PC-3 (cell line): ENCODE data around the gene APIP. TPM values are rescaled to one million over a fixed set of nuclear protein-coding genes. Genes with fewer than 3 reads are reported as not detected.

ENCODE experiments used
- ATAC-seq: fragments of 200-7000 bp; cut with Tn5 transposase; 2 replicates; pipeline ENCODE4 v1.9.1; 2020; ENCODE audit warnings: mild to moderate bottlenecking, moderate library complexity
- BruUV-seq: library from RNA; stranded (reverse); fragments of 400-500 nt; replicated peaks from 2 replicates; lab custom pipeline; 2021; lab: Mats Ljungman, UMichigan
- CTCF ChIA-PET: fragments of 300-600 bp; sonication (Branson Sonifier 250); formaldehyde crosslinking; loops from one replicate; lab custom pipeline; 2022; ENCODE audit warnings: antibody characterized with exemption; lab: Charles Lee
- POLR2A ChIA-PET: fragments of 300-600 bp; sonication (Branson Sonifier 250); formaldehyde crosslinking; loops from one replicate; lab custom pipeline; 2022; ENCODE audit warnings: antibody characterized with exemption; ENCODE audit not compliant: unreplicated experiment; lab: Charles Lee
- DNase-seq: peaks from one replicate; pipeline ENCODE4 v3.0.0-alpha.2; 2015
- H2AFZ ChIP-seq: fragments of 300-600 bp; sonication (generic); 2 replicates; pipeline ENCODE4 v1.6.0; 2016; ENCODE audit warnings: antibody characterized with exemption, low read length
- H3F3A ChIP-seq: fragments of 300-600 bp; sonication (generic); one replicate; pipeline ENCODE4 v1.6.0; 2017; ENCODE audit warnings: antibody characterized with exemption, low read length, control low read depth, mild to moderate bottlenecking; ENCODE audit not compliant: unreplicated experiment
- H3K27ac ChIP-seq: fragments of 300-600 bp; sonication (generic); 2 replicates; pipeline ENCODE4 v1.5.1; 2016; ENCODE audit warnings: mild to moderate bottlenecking, low read length
- H3K27me3 ChIP-seq: fragments of 300-600 bp; sonication (generic); 2 replicates; pipeline ENCODE4 v1.6.1; 2016; ENCODE audit warnings: low read length, mixed read lengths
- H3K36me3 ChIP-seq: fragments of 300-600 bp; sonication (generic); 2 replicates; pipeline ENCODE4 v1.6.1; 2016; ENCODE audit warnings: low read depth, mixed run types, low read length, mixed read lengths
- H3K4me1 ChIP-seq: fragments of 300-600 bp; sonication (generic); 2 replicates; pipeline ENCODE4 v1.5.1; 2016; ENCODE audit warnings: low read length; ENCODE audit not compliant: insufficient read depth
- H3K4me2 ChIP-seq: fragments of 300-600 bp; sonication (generic); 2 replicates; pipeline ENCODE4 v1.6.0; 2016; ENCODE audit warnings: low read length
- H3K4me3 ChIP-seq: fragments of 300-600 bp; sonication (generic); 2 replicates; pipeline ENCODE4 v1.5.1; 2016; ENCODE audit warnings: mild to moderate bottlenecking, low read length, mixed read lengths
- H3K79me2 ChIP-seq: fragments of 300-600 bp; sonication (generic); 2 replicates; pipeline ENCODE4 v1.6.1; 2017; ENCODE audit warnings: low read length, mixed read lengths
- H3K9ac ChIP-seq: fragments of 300-600 bp; sonication (generic); 2 replicates; pipeline ENCODE4 v1.6.0; 2016; ENCODE audit warnings: mild to moderate bottlenecking, low read length
- H3K9me2 ChIP-seq: fragments of 300-600 bp; sonication (generic); replicated peaks from 2 replicates; pipeline ENCODE4 v1.6.1; 2016; ENCODE audit warnings: mixed run types, low read length, mixed read lengths
- H3K9me3 ChIP-seq: fragments of 300-600 bp; sonication (generic); 2 replicates; pipeline ENCODE4 v1.6.1; 2016; ENCODE audit warnings: low read length, mixed read lengths
- H4K20me1 ChIP-seq: fragments of 300-600 bp; sonication (generic); 2 replicates; pipeline ENCODE4 v1.6.1; 2016; ENCODE audit warnings: low read length, mixed read lengths
- EZH2 ChIP-seq: fragments of 300-600 bp; sonication (generic); IDR thresholded peaks from one replicate; pipeline ENCODE4 v1.6.1; 2017; ENCODE audit warnings: antibody characterized with exemption, mild to moderate bottlenecking, low read length; ENCODE audit not compliant: unreplicated experiment
- EZH2phosphoT487 ChIP-seq: fragments of 300-600 bp; sonication (generic); IDR thresholded peaks from 2 replicates; pipeline ENCODE4 v1.6.1; 2018; ENCODE audit warnings: mild to moderate bottlenecking, antibody characterized with exemption, low read length, borderline replicate concordance
- intact Hi-C: fragments of 100-400 bp; cut with micrococcal nuclease; formaldehyde crosslinking; loops from 2 replicates; pipeline ENCODE4 v1.9.0; 2023
- total RNA-seq: library from RNA; depleted of rRNA; stranded (reverse); fragments of >200 nt; gene quantifications from 2 replicates; pipeline ENCODE4 v1.2.3, GENCODE V29; 2014
- TF ChIP-seq, protein P1 (sequence below): fragments of 300-600 bp; sonication (generic); conservative IDR thresholded peaks from 2 replicates; pipeline ENCODE4 v1.5.1; 2017; ENCODE audit warnings: antibody characterized with exemption, low read depth, mild to moderate bottlenecking, low read length

The APIP gene
- total RNA-seq, 1 experiment from 2014 or later, result 35.3 TPM

DNA sequence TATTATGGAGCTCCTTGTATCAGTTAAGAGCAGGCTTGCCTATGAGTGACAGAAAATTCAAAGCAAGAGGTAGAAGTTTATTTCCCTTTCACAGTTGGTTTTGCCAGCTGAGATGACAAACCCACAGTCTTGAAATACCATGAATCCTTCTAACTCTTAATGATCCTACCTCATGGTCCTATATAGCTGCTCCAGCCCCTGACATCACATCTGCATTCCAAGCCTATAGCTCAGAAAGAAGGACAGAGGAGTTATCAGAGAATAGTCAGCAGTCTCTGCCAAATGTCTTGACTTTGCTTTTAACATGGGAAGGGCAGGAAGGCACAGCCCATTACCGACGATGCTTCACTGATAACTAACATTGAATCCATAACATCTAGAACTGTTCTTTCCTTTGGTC lies 76.2 kb downstream of the APIP start:
- Histone ChIP-seq H3K9me2 (no peaks in the 10 kb centered on the region), H3K79me2 (no peaks in the 10 kb centered on the region), H3K4me3 (no peak overlapping the region), H2AFZ (no peak overlapping the region), H3K4me1 (no peaks in the 10 kb centered on the region), H3K27ac (no peak overlapping the region), H3K9ac (no peak overlapping the region), H3F3A (no peaks in the 10 kb centered on the region), H3K4me2 (no peak overlapping the region), H4K20me1 (no peaks in the 10 kb centered on the region), H3K27me3 (no peaks in the 10 kb centered on the region), H3K36me3 (no peaks in the 10 kb centered on the region), H3K9me3 (no peaks in the 10 kb centered on the region)
- ChIA-PET POLR2A (no interaction called here), CTCF (no interaction called here)
- intact Hi-C loops, result no loop called here
- no peak for TF ChIP-seq EZH2phosphoT487
- TF ChIP-seq, protein P1, sequence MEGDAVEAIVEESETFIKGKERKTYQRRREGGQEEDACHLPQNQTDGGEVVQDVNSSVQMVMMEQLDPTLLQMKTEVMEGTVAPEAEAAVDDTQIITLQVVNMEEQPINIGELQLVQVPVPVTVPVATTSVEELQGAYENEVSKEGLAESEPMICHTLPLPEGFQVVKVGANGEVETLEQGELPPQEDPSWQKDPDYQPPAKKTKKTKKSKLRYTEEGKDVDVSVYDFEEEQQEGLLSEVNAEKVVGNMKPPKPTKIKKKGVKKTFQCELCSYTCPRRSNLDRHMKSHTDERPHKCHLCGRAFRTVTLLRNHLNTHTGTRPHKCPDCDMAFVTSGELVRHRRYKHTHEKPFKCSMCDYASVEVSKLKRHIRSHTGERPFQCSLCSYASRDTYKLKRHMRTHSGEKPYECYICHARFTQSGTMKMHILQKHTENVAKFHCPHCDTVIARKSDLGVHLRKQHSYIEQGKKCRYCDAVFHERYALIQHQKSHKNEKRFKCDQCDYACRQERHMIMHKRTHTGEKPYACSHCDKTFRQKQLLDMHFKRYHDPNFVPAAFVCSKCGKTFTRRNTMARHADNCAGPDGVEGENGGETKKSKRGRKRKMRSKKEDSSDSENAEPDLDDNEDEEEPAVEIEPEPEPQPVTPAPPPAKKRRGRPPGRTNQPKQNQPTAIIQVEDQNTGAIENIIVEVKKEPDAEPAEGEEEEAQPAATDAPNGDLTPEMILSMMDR, result no peak
- no peak for TF ChIP-seq EZH2
- no TSS peak for BruUV-seq
- DNase-seq, result no peak
- ATAC-seq, result no peak

DNA sequence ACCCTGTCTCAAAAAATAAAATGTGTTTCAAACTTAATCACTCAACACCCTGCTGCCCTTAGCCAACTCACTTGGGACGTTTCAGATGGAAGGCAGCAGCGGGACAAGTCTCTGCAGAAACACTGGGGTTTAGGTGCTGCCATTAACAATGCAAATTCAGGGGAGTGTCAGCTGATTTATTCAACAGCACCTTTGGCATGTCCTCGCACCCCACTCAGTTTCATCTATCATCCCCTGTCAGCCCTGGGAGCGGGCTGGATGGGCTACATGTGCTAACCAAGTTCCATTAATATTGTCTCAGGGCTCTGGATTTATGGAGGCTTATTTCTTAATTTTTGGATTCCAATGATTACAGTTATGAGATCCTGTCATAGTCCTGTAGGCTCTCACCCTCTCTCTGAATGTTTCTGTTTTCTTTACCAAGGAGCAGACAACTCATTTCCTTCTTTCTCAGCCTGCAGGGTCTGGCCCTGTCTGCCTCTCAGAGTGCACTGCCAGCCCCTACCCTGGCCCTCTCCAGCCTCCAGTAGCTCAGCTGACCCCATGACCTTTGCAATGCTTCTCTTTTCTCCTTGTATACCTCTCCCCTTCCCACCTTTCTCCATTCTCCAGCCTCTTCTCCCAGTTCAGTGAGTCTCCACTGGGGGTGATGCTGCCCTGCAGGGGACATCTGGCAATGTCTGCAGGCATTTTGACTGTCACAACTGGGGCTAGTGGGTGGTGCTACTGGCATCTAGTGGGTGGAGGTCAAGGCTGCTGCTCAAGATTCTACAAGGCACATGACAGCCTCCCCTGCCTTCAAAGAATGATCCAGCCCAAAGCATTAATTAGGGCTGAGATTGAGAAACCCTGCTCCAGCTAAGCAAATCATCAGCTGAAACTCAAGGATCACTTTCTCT lies 79.0 kb downstream of the APIP start:
- H3K27ac ChIP-seq, result no peak overlapping the region
- no peaks in the 10 kb centered on the region for H3K4me1 ChIP-seq
- no peaks in the 10 kb centered on the region for H3K9me3 ChIP-seq
- H3K9me2 ChIP-seq, result no peaks in the 10 kb centered on the region
- no peak overlapping the region for H2AFZ ChIP-seq
- ChIA-PET POLR2A (no interaction called here), CTCF (no interaction called here)
- TF ChIP-seq EZH2, result no peak
- TF ChIP-seq, protein P1, result peak; percentile 15; the same call in 1 of the 2 replicates
- no peaks in the 10 kb centered on the region for H3K27me3 ChIP-seq
- H3F3A ChIP-seq, result no peaks in the 10 kb centered on the region
- DNase-seq (peak; percentile 6), ATAC-seq (no peak; the same call in 1 of the 2 replicates)
- H3K4me2 ChIP-seq, result no peak overlapping the region
- H3K79me2 ChIP-seq, result no peaks in the 10 kb centered on the region
- intact Hi-C loops, result no loop called here
- no TSS peak for BruUV-seq
- H4K20me1 ChIP-seq, result no peaks in the 10 kb centered on the region
- H3K36me3 ChIP-seq, result no peaks in the 10 kb centered on the region
- H3K4me3 ChIP-seq, result no peak overlapping the region
- H3K9ac ChIP-seq, result no peak overlapping the region

DNA sequence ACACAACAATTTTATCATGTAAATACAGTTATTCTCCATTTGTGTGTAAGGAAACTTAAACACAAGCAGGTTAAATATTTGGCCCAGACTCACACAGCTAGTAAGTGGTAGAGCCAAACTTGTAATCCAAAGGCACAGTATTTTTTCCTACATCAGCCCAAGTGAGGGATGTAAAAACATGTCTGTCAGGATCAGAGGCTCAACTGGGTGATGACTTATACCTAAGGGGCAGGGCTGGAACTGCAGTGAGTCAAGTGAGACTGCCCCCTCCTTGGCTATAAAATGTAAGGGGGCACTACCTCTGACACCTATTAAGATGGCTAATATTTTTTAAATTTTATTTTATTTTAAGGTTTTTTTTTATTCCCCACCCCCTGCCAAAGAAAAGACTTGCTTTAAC lies 82.6 kb downstream of the APIP start:
- Histone ChIP-seq H3K79me2 (no peaks in the 10 kb centered on the region), H3K4me3 (no peak overlapping the region), H3K9me2 (no peaks in the 10 kb centered on the region), H3K4me1 (no peaks in the 10 kb centered on the region), H4K20me1 (no peaks in the 10 kb centered on the region), H3K4me2 (no peak overlapping the region), H3K27ac (no peak overlapping the region), H3K9ac (no peak overlapping the region), H3K27me3 (no peaks in the 10 kb centered on the region), H3K9me3 (no peaks in the 10 kb centered on the region), H2AFZ (no peak overlapping the region), H3F3A (no peaks in the 10 kb centered on the region), H3K36me3 (no peaks in the 10 kb centered on the region)
- ChIA-PET CTCF (no interaction called here), POLR2A (no interaction called here)
- TF ChIP-seq EZH2phosphoT487 (no peak), EZH2 (no peak)
- TF ChIP-seq, protein P1, result no peak
- no peak for ATAC-seq
- no TSS peak for BruUV-seq
- no peak for DNase-seq
- intact Hi-C loops, result no loop called here
